ENCODE data around the gene USP17L29.
"Not testable (repeated sequence)": the region's sequence is repeated elsewhere in the genome, so short reads cannot be mapped to it uniquely, and the experiment has no call there.

The USP17L29 gene
- 0 reads per million in 2 donors for total RNA-seq

DNA sequence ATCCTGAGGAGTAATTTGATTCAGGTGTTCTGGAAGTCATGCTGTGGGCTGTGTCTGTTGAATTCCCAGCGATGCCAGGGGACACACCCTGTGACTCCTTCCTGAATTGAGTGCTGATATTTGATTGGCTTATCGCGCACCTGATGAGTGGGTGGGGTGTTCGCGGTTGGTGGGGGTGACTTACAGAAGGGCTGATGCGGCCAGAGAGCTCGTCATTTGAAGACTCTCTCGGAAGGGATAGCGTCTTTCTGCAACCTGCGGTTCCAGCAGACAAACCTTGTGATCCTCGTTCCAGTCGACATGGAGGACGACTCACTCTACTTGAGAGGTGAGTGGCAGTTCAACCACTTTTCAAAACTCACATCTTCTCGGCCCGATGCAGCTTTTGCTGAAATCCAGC, at the start of gene USP17L29:
Gene USP17L29, plus strand, starts transcription at position 301 of the 400 bp plus-strand sequence. Its CDS starts 0 bp downstream, at position 301.
- not testable (repeated sequence) for DNase-seq

GRCh38 chr4:9324191-9324590, 29.2 kb upstream of the USP17L29 start:
- DNase-seq, result not testable (repeated sequence)

DNA sequence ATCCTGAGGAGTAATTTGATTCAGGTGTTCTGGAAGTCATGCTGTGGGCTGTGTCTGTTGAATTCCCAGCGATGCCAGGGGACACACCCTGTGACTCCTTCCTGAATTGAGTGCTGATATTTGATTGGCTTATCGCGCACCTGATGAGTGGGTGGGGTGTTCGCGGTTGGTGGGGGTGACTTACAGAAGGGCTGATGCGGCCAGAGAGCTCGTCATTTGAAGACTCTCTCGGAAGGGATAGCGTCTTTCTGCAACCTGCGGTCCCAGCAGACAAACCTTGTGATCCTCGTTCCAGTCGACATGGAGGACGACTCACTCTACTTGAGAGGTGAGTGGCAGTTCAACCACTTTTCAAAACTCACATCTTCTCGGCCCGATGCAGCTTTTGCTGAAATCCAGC, 28.6 kb upstream of the USP17L29 start, which contains the start of gene USP17L24:
Gene USP17L24, plus strand, starts transcription at position 301 of the 400 bp plus-strand sequence. Its CDS starts 0 bp downstream, at position 301.
- not testable (repeated sequence) for DNase-seq

DNA sequence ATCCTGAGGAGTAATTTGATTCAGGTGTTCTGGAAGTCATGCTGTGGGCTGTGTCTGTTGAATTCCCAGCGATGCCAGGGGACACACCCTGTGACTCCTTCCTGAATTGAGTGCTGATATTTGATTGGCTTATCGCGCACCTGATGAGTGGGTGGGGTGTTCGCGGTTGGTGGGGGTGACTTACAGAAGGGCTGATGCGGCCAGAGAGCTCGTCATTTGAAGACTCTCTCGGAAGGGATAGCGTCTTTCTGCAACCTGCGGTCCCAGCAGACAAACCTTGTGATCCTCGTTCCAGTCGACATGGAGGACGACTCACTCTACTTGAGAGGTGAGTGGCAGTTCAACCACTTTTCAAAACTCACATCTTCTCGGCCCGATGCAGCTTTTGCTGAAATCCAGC, 23.8 kb upstream of the USP17L29 start, which contains the start of gene USP17L25:
Gene USP17L25, plus strand, starts transcription at position 301 of the 400 bp plus-strand sequence. Its CDS starts 0 bp downstream, at position 301.
- DNase-seq, result not testable (repeated sequence)

DNA sequence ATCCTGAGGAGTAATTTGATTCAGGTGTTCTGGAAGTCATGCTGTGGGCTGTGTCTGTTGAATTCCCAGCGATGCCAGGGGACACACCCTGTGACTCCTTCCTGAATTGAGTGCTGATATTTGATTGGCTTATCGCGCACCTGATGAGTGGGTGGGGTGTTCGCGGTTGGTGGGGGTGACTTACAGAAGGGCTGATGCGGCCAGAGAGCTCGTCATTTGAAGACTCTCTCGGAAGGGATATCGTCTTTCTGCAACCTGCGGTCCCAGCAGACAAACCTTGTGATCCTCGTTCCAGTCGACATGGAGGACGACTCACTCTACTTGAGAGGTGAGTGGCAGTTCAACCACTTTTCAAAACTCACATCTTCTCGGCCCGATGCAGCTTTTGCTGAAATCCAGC, 19.1 kb upstream of the USP17L29 start, which contains the start of gene USP17L26:
Gene USP17L26, plus strand, starts transcription at position 301 of the 400 bp plus-strand sequence. Its CDS starts 0 bp downstream, at position 301.
- DNase-seq, result not testable (repeated sequence)

GRCh38 chr4:9339103-9339502, 14.3 kb upstream of the USP17L29 start, which contains the start of gene USP17L5:
Gene USP17L5 (plus strand): TSS chr4:9339403. CDS start chr4:9339403, 0 bp downstream.
- not testable (repeated sequence) for DNase-seq

DNA sequence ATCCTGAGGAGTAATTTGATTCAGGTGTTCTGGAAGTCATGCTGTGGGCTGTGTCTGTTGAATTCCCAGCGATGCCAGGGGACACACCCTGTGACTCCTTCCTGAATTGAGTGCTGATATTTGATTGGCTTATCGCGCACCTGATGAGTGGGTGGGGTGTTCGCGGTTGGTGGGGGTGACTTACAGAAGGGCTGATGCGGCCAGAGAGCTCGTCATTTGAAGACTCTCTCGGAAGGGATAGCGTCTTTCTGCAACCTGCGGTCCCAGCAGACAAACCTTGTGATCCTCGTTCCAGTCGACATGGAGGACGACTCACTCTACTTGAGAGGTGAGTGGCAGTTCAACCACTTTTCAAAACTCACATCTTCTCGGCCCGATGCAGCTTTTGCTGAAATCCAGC, 9.6 kb upstream of the USP17L29 start, which contains the start of gene USP17L27:
Gene USP17L27, plus strand, starts transcription at position 301 of the 400 bp plus-strand sequence. Its CDS starts 0 bp downstream, at position 301.
- not testable (repeated sequence) for DNase-seq

GRCh38 chr4:9348593-9348992, 4.8 kb upstream of the USP17L29 start, which contains the start of gene USP17L28:
Gene USP17L28 (plus strand): TSS chr4:9348893. CDS start chr4:9348893, 0 bp downstream.
- DNase-seq, result not testable (repeated sequence)

DNA sequence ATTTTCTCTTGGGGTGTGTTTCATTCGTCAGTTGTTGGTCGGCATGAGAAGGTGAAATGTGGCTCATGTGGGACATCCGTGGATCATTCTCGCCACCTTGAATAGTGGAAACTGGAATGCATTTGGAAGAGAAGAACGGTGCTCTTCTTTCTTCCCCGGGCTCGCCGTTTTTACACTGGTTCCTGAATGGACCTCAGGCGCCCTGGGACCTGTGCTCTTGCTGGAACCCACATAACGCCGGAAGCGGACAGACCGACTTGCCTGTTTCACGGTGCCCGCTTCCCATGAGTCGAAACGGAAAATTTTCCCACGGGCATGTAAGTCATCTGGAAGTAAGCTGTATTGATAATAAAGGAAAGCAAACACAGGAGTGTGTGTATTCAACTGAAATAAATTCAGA, 2.6 kb upstream of the USP17L29 start:
- DNase-seq, result not testable (repeated sequence)

- DNase-seq, result not testable (repeated sequence)
Observed at GRCh38 chr4:9362829-9363228, 9.4 kb downstream of the USP17L29 start, which contains the start of gene USP17L30. Gene USP17L30 (plus strand): TSS chr4:9363129. CDS start chr4:9363129, 0 bp downstream.

DNA sequence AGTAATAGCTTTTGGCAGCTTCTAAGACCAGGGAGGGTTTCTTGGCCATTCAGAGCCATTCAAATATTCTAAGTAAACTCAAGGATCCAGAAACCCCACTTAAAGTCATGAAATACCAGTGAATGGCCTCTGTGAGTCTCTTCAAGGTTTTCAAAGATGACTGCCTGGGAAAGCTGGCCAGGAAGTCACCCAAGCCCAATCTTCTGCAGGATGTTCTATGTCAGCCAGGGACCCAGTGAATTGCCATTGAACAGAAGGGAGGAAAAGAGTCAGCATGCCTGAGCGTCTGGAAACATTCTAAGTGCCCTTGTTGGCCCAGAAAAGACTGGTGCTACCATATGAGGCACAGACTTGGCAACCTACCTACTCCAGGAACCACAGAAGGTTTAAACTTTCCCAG, 26.4 kb downstream of the USP17L29 start:
- DNase-seq, result not testable (repeated sequence)

DNA sequence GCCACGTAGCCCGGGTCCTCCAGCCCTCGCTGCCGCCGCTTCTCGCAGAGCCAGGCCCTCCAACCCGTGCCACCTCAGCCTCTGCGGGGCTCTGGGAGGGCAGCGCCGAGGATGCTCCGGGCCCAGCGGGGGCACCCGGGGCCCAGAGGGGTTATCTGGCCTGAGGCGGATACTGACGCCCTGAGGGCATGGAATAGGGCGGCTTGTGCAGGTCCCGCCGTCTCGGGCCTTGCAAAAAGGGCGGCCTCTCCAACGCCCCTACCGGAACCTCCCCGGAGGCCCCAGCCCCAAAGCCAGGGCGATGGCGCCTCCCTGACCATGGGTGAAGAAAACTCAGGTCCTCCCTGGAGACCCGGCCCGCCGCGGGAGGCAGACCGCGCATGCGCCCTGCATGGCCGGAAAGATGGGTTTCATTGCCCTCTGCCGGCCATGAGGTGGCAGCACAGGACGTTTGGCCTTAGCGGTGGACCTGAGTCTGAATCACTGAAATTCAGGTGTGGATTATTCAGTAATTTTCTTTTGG, 27.6 kb downstream of the USP17L29 start:
- peak; percentile 20 for DNase-seq

GRCh38 chr4:9384126-9384525, 30.7 kb downstream of the USP17L29 start:
- no peak for DNase-seq

GRCh38 chr4:9389001-9389400, 35.6 kb downstream of the USP17L29 start:
- DNase-seq, result not testable (repeated sequence)
